22Rv1 (cell line): ENCODE measurements around the gene ENO1.

ENCODE experiments used
- ZFX ChIP-seq: fragments of 450-650 bp; IDR thresholded peaks from 2 replicates; pipeline ENCODE4 v1.6.1; 2017; ENCODE audit warnings: antibody characterized with exemption, borderline replicate concordance
- TF ChIP-seq, protein P1 (sequence below): fragments of 450-650 bp; IDR thresholded peaks from 2 replicates; pipeline ENCODE4 v1.5.1; 2017; ENCODE audit warnings: mild to moderate bottlenecking

DNA sequence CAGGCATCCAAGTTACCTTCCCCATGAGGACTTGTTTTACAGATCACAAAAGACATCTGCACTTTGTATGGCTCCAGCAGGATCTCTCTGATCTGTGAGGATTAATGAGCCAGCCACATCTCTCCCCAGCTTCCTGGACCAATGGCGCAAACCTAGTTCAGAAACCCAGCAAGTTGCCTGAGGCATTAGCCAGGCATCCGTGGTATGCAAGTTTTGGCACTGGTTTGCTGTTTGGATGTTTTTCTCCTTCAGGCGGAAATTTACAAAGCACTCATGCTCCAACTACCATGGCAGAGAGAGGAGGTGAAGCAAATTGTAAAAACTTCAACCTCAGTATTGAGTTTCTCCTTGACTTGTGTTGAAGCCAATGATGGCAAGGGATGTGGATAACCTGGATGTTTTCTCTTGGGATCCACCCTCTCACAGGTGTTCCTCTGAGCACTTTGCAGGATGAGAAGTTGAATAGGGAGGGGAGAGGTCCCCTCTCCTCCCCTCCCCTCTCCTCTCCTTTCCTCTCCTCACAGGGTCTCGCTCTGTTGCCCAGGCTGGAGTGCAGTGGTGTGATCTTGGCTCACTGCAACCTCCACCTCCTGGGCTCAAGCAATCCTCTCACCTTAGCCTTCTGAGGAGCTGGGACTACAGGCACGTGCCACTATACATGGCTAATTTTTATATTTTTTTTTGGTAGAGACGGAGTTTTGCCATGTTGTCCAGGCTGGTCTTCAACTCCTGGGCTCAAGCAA is 25.6 kb upstream of the ENO1 start:
- TF ChIP-seq ZFX, result no peak
- TF ChIP-seq, protein P1, sequence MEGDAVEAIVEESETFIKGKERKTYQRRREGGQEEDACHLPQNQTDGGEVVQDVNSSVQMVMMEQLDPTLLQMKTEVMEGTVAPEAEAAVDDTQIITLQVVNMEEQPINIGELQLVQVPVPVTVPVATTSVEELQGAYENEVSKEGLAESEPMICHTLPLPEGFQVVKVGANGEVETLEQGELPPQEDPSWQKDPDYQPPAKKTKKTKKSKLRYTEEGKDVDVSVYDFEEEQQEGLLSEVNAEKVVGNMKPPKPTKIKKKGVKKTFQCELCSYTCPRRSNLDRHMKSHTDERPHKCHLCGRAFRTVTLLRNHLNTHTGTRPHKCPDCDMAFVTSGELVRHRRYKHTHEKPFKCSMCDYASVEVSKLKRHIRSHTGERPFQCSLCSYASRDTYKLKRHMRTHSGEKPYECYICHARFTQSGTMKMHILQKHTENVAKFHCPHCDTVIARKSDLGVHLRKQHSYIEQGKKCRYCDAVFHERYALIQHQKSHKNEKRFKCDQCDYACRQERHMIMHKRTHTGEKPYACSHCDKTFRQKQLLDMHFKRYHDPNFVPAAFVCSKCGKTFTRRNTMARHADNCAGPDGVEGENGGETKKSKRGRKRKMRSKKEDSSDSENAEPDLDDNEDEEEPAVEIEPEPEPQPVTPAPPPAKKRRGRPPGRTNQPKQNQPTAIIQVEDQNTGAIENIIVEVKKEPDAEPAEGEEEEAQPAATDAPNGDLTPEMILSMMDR, result no peak
